Stimulated activated CD8-positive, alpha-beta memory T cell treated with anti-CD3 and anti-CD28 coated beads, Interleukin-7, amount 100 ng/mL, for 1 hour (primary cell): ENCODE results near the gene NCOA6.
"Not testable (repeated sequence)": the region's sequence is repeated elsewhere in the genome, so short reads cannot be mapped to it uniquely, and the experiment has no call there.

Source experiments
- DNase-seq, 2 donors: peaks; one replicate each; pipeline ENCODE4 v3.0.0-alpha.2; 2020; ENCODE audit warnings: low read depth in 2 of 2

The NCOA6 gene

GRCh38 chr20:34829191-34829590 is 3.7 kb upstream of the NCOA6 start:
- no peak for DNase-seq

- peak; percentile 29 to 39 for DNase-seq
These were observed 483 bp downstream of the NCOA6 start for GRCh38 chr20:34824806-34825529.

- peak; percentile 39 to 45 for DNase-seq
These were observed 1.0 kb downstream of the NCOA6 start for GRCh38 chr20:34824452-34824805.

GRCh38 chr20:34824026-34824425 is 1.4 kb downstream of the NCOA6 start:
- no peak for DNase-seq

GRCh38 chr20:34820805-34821578 is 4.5 kb downstream of the NCOA6 start:
- no peak for DNase-seq

GRCh38 chr20:34817801-34818200 is 7.7 kb downstream of the NCOA6 start:
- no peak for DNase-seq

GRCh38 chr20:34817072-34817471 is 8.4 kb downstream of the NCOA6 start:
- DNase-seq: no peak

GRCh38 chr20:34815636-34816035 is 9.8 kb downstream of the NCOA6 start:
- DNase-seq: no peak

GRCh38 chr20:34808583-34808982 is 16.9 kb downstream of the NCOA6 start:
- no peak for DNase-seq

- DNase-seq: not testable (repeated sequence)
These were observed 17.4 kb downstream of the NCOA6 start for GRCh38 chr20:34807944-34808465.

- no peak for DNase-seq
These were observed 19.2 kb downstream of the NCOA6 start for GRCh38 chr20:34806255-34806654.

- no peak for DNase-seq
These were observed 26.6 kb downstream of the NCOA6 start for GRCh38 chr20:34798871-34799270.

GRCh38 chr20:34798328-34798727 is 27.1 kb downstream of the NCOA6 start:
- DNase-seq: no peak

- no peak for DNase-seq
These were observed 28.1 kb downstream of the NCOA6 start for GRCh38 chr20:34797012-34797995.

- DNase-seq: no peak
These were observed 31.4 kb downstream of the NCOA6 start for GRCh38 chr20:34794006-34794585.

- DNase-seq: no peak
These were observed 32.6 kb downstream of the NCOA6 start for GRCh38 chr20:34792687-34793363.

GRCh38 chr20:34791289-34792020 is 34.0 kb downstream of the NCOA6 start:
- DNase-seq: no peak

- no peak for DNase-seq
These were observed 44.2 kb downstream of the NCOA6 start for GRCh38 chr20:34781220-34781619.

- DNase-seq: not testable (repeated sequence)
These were observed 45.2 kb downstream of the NCOA6 start for GRCh38 chr20:34780291-34780690.

GRCh38 chr20:34776177-34776576 is 49.3 kb downstream of the NCOA6 start:
- no peak for DNase-seq
